ENCODE measurements around the gene CDH2.

Gene CDH2

GRCh38 chr18:27996801-27997272 lies 180.1 kb downstream of the CDH2 start:
- DNase-seq (ENCODE audit: low read depth in 2 of 2), result no peak

GRCh38 chr18:27995770-27996502 lies 181.0 kb downstream of the CDH2 start:
- no peak for DNase-seq (ENCODE audit: low read depth in 2 of 2)

- no peak for DNase-seq (ENCODE audit: low read depth in 2 of 2)
These were observed 182.4 kb downstream of the CDH2 start for GRCh38 chr18:27994571-27994970.

DNA sequence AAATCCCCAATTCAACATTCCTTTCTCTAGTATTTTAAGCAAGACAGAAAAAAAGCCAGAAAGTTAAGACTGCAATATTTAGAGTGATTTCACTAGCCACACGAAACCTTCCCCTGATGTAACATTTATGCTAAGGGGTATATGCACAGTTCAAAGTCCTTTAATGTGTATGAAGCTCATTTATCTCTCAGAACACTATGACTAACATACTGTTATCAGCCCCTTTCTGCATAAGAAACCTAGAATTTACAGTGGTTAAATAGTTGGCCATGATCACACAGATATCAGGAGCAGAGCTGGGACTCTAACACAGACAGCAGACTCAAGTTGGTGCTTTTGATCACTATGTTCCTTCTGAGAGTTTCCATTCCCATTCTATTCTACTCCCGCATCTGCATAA lies 185.5 kb downstream of the CDH2 start:
- DNase-seq (ENCODE audit: low read depth in 2 of 2), result no peak

- DNase-seq (ENCODE audit: low read depth in 2 of 2), result no peak
These were observed 191.1 kb downstream of the CDH2 start for GRCh38 chr18:27985832-27986231.

GRCh38 chr18:27983780-27984179 lies 193.2 kb downstream of the CDH2 start:
- DNase-seq (ENCODE audit: low read depth in 2 of 2), result no peak

GRCh38 chr18:27976806-27977408 lies 200.0 kb downstream of the CDH2 start:
- no peak for DNase-seq (ENCODE audit: low read depth in 2 of 2)

DNA sequence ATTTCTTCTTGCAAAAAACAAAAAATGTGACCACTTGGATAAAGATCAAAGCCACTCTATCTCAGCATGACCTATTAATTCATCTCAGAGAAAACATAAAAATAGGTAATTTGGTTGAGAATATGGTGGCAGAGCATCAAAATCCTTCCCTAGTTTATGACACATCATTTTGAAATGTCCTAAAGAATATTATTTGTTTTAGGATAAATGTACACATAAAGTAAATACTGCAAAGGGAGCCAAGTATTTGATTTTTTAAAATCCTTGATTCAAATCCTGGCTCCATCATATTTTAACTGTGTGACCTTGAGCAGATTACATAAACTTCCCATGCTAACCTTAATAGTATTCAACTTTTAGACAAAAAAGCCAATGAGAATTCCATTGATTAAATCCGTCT lies 206.6 kb downstream of the CDH2 start:
- no peak for DNase-seq (ENCODE audit: low read depth in 2 of 2)

- no peak for DNase-seq (ENCODE audit: low read depth in 2 of 2)
These were observed 207.7 kb downstream of the CDH2 start for GRCh38 chr18:27969206-27969605.

DNA sequence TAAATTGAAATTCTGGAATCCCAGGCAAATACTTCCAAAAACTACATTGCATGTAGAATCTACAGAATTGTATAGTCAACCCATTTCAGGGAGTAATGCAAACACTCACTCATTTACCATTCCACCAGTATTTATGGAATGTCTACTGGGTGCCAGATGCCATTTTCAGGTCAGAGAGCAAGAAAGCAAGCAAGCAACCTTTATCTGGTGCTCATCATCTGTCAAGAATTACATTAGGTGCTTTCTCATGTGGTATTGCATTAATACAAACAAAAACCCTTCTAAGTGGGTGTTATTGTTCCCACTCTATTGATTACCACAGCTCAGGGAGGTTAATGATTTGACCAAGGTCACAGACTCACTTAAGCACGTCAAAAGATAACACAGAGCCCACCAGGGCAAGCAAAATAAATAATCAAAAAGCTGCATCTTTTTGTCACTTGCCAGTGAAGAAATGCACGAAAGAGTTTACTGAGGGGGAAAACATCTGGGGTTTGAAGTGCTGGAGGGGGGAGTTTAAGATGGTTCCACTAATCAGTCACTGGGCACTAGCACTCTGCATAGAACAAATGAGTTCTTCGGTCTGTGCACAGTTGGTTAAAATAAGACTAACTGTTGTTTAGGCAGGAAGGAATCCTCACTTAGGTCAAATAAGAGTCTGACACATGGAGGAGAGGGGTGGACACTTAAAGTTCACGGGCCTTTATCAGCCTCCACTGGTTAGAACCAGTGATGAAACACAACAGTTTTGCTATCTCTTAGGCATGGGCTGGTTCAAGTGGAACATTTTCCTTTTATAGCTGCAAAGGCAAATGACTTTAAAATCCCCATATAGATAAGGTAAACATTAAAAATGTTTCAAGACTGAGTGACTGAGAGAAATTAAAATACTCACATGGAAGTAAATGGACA lies 208.8 kb downstream of the CDH2 start:
- DNase-seq (ENCODE audit: low read depth in 2 of 2), result no peak

DNA sequence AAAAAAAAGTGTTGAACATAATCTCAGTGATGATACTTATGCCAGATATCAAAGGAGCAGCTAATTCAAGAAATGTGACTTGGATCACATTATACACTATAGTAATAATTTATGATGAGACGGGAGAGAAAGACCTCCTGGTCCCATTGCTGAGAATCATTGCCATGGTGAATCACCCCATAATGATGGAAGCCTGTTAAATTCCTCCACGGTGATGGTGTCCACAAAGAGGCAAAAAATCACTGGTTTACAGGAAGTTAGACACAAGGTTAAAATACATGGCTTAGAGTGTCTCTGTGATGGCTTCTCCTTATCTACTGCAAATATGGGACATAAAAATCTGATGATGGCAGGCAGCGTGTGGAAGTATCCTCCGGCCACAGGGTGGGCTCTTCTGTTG lies 210.0 kb downstream of the CDH2 start:
- DNase-seq (ENCODE audit: low read depth in 2 of 2), result no peak

- DNase-seq (ENCODE audit: low read depth in 2 of 2), result no peak
These were observed 212.1 kb downstream of the CDH2 start for GRCh38 chr18:27964811-27965210.

GRCh38 chr18:27959101-27959500 lies 217.8 kb downstream of the CDH2 start:
- no peak for DNase-seq (ENCODE audit: low read depth in 2 of 2)

DNA sequence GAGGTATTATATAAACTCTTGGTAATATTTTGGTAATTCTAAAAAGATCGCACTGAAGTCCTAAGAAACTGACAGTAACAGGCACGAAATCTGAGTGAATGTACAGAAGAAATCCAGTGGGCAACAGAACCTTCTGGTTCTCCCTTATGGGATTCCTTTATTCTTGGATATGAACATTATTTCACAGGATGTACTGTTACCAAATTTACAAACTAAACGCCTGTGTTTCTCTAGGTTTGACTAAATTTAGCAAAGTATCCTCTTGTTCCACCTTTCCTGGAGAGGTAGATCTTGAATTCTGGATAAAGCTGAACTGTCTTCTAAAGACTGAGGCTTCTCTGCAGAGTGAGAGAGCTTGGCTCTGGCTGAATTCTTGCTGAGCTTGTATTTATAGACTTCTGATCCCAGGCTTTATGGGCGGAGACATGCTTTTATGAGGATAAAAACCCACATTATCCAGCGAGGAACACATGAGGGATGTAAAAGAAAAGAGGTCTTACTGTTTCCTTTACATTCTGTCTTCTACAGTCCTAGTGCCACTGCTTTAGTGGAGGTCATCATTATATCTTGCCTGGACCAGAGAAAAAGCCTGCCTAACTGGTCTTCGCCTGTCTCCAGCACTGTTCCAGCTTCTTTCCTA lies 220.8 kb downstream of the CDH2 start:
- DNase-seq (ENCODE audit: low read depth in 2 of 2), result no peak

DNA sequence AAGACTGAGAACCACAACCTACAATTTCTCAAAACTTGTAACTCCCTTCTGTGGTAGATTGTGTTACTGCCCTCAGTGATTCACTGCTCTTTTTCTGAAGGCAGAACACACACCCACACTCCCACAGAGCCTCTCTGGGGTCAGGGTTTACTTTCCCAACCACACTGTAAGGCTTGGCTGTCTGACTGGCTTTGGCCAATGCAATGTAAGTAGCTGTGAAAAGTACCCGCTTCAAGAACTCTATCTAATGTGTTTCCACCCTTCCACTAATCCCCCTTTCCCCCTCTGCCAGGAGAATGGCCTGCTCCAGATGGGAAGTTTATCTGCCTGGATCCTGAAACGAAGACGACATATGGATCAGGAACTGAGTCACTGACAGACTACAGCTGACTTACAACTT lies 222.7 kb downstream of the CDH2 start:
- no peak for DNase-seq (ENCODE audit: low read depth in 2 of 2)

- DNase-seq (ENCODE audit: low read depth in 2 of 2), result no peak
These were observed 224.2 kb downstream of the CDH2 start for GRCh38 chr18:27952741-27953140.

- DNase-seq (ENCODE audit: low read depth in 2 of 2), result no peak
These were observed 226.2 kb downstream of the CDH2 start for GRCh38 chr18:27950648-27951228.

GRCh38 chr18:27948986-27949385 lies 227.9 kb downstream of the CDH2 start:
- no peak for DNase-seq (ENCODE audit: low read depth in 2 of 2)

DNA sequence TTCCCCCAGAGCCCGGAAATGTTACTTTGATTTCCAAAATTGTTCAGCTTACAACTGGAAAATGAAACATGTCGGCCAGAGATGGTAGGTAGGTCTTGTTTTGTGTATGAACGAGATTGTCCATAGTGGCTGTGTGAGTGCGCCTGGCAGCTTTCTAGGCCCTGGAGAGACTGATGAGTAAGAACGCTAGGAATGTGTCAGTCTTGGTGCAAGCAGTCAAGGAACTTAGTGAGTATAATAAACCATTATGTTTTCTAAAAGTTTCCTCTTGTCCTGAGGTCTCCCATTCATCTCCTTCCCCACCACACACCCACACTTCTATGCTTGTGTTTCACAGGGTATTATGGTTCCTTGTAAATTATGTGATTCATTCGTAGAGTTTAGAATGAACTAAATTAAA lies 234.2 kb downstream of the CDH2 start:
- DNase-seq (ENCODE audit: low read depth in 2 of 2), result no peak

DNA sequence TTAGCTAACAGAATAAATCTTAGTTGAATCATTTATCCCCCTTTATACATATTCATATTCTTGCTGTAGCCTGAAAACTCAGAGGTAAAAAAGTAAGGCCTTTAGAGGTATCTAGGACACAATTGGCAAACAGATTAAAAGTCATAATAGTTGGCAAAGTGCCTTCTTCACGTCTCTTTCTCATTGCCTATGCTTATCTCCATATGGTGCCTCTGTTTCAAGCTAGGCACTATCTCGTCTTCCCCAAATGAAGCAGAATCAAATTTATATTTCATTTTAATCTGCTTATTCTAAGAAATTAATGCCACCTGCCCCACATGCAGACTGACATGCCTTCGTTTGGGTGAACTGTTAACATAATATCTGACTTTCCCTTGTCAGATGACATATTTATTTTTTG lies 245.4 kb downstream of the CDH2 start:
- no peak for DNase-seq (ENCODE audit: low read depth in 2 of 2)

- DNase-seq (ENCODE audit: low read depth in 2 of 2), result no peak
These were observed 254.2 kb downstream of the CDH2 start for GRCh38 chr18:27922780-27923179.

Measured in stimulated activated CD8-positive, alpha-beta memory T cell treated with anti-CD3 and anti-CD28 coated beads, Interleukin-15, amount 100 ng/mL, for 4 hours (primary cell).